Glomerular visceral epithelial cell (primary cell): ENCODE results near the gene MEST.
"Not testable (repeated sequence)": the region's sequence is repeated elsewhere in the genome, so short reads cannot be mapped to it uniquely, and the experiment has no call there.

Experiments
- DNase-seq: peaks from one replicate; pipeline ENCODE4 v3.0.0-alpha.2; 2016; ENCODE audit errors: extremely low spot score

The MEST gene

DNA sequence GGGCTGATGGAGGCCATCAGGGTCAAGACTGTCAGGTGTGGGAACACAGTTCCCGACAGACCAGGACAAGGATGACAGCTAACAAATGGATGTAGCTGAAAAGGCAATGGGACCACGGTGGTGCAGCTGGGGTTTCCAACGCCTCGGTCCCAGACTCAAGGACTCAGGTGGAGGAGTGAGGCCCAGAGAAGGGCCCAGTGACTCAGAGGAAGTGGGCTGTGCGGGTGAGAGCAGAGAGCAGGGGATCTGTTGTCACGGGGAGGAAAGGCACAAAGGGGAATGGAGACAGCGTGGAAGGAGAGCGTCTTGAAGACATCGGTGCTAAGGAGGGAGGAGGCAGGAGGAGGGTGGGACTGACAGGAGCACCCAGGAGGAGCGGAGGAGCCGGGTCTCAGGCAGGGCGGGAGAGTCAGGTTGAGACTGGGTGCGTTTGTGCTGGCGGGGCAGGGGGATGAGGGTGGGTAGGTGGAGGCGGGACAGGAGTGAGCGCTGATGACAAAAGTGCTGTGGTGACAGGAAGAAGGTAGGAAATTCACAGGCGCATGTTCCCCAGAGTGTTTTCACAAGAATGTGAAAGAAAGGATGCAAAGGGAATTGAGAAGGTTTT lies 31.7 kb downstream of the MEST start:
- not testable (repeated sequence) for DNase-seq

DNA sequence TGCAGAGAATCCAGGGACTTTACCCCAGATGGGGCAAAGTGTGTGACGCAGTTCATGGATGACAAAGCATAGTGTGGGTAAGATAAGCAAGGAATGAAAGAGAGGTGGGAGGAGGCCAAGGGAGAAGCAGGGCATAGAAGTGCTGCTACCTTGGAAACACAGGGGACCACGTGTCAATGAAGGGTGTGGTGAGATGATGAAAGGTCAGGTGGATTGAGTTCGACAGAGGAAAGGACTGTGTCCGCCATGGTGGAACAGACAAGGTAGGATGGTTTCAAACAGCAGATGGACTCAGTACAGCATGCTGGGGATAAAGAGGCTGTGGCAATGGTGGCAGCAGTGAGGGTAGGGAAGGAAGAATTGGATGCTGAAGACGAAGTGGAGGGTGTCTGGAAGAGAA lies 32.7 kb downstream of the MEST start:
- no peak for DNase-seq

- DNase-seq, result not testable (repeated sequence)
Measured at GRCh38 chr7:130527752-130528355, 36.0 kb downstream of the MEST start.

- DNase-seq, result no peak
Measured at GRCh38 chr7:130529417-130529816, 37.5 kb downstream of the MEST start.

DNA sequence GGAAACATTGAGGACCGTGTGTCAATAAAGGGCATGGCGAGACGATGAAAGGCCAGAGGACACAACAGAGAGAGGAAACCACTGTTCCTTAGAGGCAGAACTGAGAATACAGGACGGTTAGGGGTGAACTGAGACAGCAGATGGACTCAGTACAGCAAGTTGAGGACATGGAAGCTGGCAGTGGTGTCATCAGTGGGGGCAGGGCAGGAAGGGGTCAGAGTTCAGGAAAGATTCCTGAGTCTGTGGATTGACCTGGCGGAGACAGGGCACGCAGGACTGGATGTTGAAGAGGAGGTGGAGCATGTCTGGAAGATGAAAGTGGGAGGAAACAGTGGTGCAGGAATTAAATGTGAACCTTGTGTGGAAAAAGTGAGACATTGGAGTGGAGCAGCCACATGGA lies 46.0 kb downstream of the MEST start:
- not testable (repeated sequence) for DNase-seq

DNA sequence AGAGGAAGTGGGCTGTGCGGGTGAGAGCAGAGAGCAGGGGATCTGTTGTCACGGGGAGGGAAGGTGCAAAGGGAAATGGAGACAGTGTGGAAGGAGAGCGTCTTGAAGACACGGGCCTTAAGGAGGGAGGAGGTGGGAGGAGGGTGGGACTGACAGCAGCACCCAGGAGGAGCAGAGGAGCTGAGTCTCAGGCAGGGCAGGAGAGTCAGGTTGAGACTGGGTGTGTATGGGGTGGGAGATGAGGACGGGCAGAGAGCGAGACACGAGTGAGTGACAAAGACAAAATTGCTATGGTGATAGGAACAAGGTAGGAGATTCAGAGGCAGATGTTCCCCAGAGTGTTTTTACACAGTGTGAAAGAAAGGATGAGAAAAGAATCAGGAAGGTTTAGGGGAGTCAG lies 49.4 kb downstream of the MEST start:
- DNase-seq, result not testable (repeated sequence)

DNA sequence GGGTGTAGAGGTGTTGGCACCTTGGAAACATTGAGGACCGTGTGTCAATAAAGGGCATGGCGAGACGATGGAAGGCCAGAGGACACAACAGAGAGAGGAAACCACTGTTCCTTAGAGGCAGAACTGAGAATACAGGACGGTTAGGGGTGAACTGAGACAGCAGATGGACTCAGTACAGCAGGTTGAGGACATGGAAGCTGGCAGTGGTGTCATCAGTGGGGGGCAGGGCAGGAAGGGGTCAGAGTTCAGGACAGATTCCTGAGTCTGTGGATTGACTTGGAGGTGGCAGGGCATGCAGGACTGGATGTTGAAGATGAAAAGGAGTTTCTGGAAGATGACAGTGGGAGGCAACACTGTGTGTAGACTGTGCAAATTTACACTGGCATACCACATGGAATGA lies 50.4 kb downstream of the MEST start:
- DNase-seq, result not testable (repeated sequence)

DNA sequence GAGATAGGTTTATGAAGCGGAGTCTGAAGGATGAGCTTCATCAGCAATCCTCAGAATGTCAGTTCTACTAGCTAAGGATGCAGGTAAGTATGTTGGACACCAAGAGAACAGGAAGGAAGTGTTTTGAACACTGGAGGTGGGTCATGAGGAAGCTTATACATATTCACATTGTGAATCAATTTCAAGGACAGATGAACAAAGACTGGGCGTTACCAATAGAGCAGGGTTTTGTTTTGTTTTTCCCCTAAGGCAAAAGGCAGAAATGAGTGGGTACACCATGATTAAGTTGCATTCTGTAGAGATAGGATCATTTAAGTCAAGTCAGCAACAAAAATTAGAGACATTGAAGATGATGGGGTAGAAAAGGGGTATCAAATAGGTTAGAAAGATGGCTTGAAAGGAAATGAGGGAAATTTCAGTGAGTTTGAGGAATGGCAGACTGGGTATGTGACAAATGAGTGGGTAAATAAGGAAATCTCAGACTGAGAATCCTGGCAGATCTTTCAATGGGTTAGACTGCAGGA lies 51.7 kb downstream of the MEST start:
- no peak for DNase-seq

GRCh38 chr7:130544356-130544755 lies 52.5 kb downstream of the MEST start:
- DNase-seq, result no peak

- no peak for DNase-seq
Measured at GRCh38 chr7:130553398-130554029, 61.6 kb downstream of the MEST start.

- DNase-seq, result no peak
Measured at GRCh38 chr7:130554481-130554880, 62.6 kb downstream of the MEST start.
